ENCODE data around the gene MGRN1.

- TF ChIP-seq EZH2 (IDR thresholded peaks at IDR 0.05; ENCODE audit: insufficient read depth, low read length) (no peak), CTCF (IDR thresholded peaks at IDR 0.05; ENCODE audit: insufficient read depth, low read depth, low read length) (no peak)
Observed at GRCh38 chr16:4588961-4589360, 35.7 kb upstream of the MGRN1 start.

Data from astrocyte (in vitro differentiated cells and primary cell).